ENCODE data around the gene BEGAIN.

The BEGAIN gene

GRCh38 chr14:100558226-100558625 lies 29.0 kb downstream of the BEGAIN start:
- TF ChIP-seq, protein P1, sequence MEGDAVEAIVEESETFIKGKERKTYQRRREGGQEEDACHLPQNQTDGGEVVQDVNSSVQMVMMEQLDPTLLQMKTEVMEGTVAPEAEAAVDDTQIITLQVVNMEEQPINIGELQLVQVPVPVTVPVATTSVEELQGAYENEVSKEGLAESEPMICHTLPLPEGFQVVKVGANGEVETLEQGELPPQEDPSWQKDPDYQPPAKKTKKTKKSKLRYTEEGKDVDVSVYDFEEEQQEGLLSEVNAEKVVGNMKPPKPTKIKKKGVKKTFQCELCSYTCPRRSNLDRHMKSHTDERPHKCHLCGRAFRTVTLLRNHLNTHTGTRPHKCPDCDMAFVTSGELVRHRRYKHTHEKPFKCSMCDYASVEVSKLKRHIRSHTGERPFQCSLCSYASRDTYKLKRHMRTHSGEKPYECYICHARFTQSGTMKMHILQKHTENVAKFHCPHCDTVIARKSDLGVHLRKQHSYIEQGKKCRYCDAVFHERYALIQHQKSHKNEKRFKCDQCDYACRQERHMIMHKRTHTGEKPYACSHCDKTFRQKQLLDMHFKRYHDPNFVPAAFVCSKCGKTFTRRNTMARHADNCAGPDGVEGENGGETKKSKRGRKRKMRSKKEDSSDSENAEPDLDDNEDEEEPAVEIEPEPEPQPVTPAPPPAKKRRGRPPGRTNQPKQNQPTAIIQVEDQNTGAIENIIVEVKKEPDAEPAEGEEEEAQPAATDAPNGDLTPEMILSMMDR (IDR thresholded peaks at IDR 0.05; ENCODE audit: extremely low read depth, missing control alignments) = no peak
- no peak for DNase-seq (ENCODE audit: low spot score)

- DNase-seq (ENCODE audit: low spot score) = no peak
- TF ChIP-seq, protein P1 (IDR thresholded peaks at IDR 0.05; ENCODE audit: extremely low read depth, missing control alignments) = no peak
These were observed 29.6 kb downstream of the BEGAIN start for GRCh38 chr14:100557658-100558057.

DNA sequence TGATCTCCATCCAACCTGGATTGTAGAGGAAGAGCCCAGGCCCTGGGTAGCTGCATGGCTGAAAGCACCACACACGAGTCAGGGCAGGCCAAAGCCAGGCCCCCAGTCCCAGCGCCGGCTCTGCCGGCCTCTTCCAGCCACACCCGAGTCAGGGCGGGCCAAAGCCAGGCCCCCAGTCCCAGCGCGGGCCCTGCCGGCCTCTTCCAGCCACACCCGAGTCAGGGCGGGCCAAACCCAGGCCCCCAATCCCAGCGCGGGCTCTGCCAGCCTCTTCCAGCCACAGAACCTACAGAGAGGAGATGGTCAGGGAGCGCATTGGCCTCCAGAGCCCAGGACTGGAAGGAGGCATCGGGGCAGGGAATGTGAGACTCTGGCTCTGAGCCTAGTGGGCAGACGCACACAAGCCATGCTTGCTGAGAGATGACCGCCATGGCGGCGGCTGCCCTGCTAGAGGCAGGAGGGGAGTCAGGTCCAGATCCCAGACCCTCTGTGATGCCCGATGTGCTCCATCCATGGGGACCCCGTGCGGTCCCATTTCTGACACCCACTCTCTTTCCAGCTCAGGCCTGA lies 30.2 kb downstream of the BEGAIN start:
- TF ChIP-seq, protein P1 (IDR thresholded peaks at IDR 0.05; ENCODE audit: extremely low read depth, missing control alignments) = no peak
- DNase-seq (ENCODE audit: low spot score) = no peak

GRCh38 chr14:100556140-100556475 lies 31.1 kb downstream of the BEGAIN start:
- TF ChIP-seq, protein P1 (IDR thresholded peaks at IDR 0.05; ENCODE audit: extremely low read depth, missing control alignments) = no peak
- DNase-seq (ENCODE audit: low spot score) = no peak

DNA sequence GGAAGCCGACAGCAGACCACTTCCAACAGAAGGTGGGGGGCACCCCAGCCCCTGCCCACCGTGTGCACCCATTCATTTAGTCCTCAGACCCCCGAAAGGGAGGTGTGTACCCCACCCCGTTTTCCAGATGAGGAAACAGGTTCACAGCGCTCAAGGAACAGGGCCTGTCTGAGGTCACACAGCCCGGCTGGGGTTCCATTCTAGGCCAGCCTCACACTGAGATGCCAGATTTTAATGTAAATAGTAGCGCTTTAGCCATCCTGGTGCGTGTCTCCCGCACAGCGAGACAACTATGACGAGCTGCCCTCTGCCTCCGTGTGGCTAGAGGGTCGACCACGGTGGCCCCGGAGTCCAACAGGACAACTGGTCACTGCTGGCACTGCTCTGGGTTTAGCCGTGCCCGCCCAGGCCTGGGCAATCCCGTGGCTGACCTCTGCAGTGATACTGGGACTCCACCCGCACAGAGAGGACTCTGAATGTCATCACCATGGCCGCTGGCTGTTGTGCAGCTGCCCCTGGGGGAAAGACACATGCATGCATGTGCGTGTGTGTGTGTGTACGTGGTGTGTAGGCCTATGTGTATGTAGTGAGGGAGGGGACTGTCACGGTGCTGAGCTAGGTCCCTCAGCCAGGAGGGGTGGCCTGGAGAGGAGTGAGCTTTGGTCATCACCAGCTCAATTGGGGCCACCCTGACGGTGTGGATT lies 31.6 kb downstream of the BEGAIN start:
- DNase-seq (ENCODE audit: low spot score) = no peak
- TF ChIP-seq, protein P1 (IDR thresholded peaks at IDR 0.05; ENCODE audit: extremely low read depth, missing control alignments) = no peak

DNA sequence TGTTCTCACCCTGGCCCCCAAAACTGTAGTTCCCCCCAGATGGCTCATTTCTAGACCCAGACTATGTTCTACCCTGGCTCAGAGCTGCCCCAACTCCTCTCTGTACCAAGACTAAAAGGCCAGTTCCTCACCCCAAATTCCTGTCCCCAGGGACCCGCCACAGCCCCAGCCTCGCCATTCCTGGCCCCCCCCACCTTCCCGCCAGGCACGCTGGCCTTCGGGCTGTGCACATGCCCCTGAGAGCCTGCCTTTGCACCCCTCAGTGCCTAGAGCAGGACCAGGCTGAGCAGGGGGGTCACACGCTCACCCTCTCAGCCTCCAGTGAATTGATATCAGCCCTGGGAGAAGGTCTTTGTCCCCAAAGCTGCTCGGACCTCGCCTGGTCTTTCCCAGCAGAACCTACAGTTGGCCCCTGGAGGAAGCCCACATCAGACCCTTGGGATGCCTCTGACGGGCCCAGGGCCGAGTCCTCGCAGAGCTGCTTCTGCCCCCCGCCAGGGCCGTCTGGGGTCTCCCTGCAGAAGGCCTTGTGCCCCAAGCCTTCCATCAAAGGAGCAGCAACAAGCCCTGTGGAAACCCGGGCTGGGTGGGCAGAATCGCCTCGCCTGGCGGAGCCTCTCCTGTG lies 32.4 kb downstream of the BEGAIN start:
- TF ChIP-seq, protein P1 (IDR thresholded peaks at IDR 0.05; ENCODE audit: extremely low read depth, missing control alignments) = no peak
- no peak for DNase-seq (ENCODE audit: low spot score)

- TF ChIP-seq, protein P1 (IDR thresholded peaks at IDR 0.05; ENCODE audit: extremely low read depth, missing control alignments) = no peak
- no peak for DNase-seq (ENCODE audit: low spot score)
These were observed 33.0 kb downstream of the BEGAIN start for GRCh38 chr14:100554082-100554677.
